ENCODE measurements around the gene LAMP1.

The LAMP1 gene

DNA sequence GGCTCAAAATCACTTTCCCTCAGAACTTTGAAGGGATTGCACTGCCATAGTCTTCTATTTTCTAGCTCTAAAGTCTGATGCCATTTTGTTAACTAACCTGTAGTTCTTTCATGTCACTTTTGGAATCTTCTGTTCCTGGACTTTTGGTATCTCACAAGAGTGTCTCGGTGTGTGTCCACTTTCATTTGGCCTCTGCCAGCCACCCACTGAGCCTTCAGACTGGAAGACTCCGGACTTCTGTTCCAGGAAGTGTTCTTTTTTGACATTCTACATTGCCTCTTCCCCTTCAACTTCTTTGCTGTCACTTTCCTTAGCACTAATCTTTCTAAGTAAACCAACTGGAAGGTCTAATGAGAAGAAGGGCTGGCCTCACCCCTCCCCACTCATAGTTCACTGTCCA lies 25.0 kb upstream of the LAMP1 start:
- TF ChIP-seq, protein P1, sequence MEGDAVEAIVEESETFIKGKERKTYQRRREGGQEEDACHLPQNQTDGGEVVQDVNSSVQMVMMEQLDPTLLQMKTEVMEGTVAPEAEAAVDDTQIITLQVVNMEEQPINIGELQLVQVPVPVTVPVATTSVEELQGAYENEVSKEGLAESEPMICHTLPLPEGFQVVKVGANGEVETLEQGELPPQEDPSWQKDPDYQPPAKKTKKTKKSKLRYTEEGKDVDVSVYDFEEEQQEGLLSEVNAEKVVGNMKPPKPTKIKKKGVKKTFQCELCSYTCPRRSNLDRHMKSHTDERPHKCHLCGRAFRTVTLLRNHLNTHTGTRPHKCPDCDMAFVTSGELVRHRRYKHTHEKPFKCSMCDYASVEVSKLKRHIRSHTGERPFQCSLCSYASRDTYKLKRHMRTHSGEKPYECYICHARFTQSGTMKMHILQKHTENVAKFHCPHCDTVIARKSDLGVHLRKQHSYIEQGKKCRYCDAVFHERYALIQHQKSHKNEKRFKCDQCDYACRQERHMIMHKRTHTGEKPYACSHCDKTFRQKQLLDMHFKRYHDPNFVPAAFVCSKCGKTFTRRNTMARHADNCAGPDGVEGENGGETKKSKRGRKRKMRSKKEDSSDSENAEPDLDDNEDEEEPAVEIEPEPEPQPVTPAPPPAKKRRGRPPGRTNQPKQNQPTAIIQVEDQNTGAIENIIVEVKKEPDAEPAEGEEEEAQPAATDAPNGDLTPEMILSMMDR (IDR thresholded peaks at IDR 0.05; ENCODE audit: borderline replicate concordance, control extremely low read depth, extremely low read depth, insufficient read depth, missing control alignments): no peak
- in situ Hi-C loops (cut with MboI; ENCODE audit: low sequenced_read_pairs, unreplicated experiment): no loop called here
- DNase-seq (ENCODE audit: low spot score): no peak

DNA sequence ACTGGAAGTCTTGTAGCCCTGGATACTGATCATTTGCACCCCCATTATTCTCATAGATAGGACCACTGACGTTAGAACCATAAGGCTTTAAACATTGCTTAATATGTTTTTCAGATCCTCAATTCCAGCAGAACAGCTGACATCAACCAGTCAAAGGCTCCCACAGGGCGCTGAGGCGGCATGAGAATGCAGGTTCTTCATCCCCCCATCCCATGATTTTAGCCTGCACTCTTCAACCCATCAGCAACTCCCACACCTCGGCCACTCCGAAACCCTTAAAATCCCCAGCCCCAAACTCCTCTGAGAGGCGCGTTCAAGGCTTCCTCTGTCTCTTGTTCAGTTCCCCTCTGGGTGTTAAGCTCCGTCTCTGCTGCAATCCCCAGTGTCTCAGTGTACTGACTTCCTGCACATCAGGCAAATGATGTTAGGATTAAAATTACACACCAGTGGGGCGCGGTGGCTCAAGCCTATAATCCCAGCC lies 24.3 kb upstream of the LAMP1 start:
- in situ Hi-C loops (cut with MboI; ENCODE audit: low sequenced_read_pairs, unreplicated experiment): no loop called here
- no peak for DNase-seq (ENCODE audit: low spot score)
- TF ChIP-seq, protein P1 (IDR thresholded peaks at IDR 0.05; ENCODE audit: borderline replicate concordance, control extremely low read depth, extremely low read depth, insufficient read depth, missing control alignments): no peak

DNA sequence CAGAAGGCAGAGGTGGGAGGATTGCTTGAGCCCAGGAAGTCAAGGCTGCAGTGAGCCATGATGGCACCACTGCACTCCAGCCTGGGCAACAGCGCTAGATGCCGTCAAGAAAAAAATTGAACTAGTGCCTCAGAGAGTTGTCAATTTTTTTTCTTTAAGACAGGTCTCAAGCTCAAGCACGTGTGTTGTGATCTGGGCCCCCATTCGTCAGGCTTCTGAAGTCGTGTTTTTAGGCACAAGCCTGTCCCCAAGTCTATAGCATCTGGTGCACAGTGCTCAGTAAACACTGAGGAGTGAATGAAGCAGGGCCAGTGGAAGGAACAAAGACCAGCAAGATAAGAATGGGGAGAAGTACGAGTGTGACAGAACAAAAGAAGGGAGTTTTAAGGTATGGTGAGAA lies 23.7 kb upstream of the LAMP1 start:
- TF ChIP-seq, protein P1 (IDR thresholded peaks at IDR 0.05; ENCODE audit: borderline replicate concordance, control extremely low read depth, extremely low read depth, insufficient read depth, missing control alignments): no peak
- DNase-seq (ENCODE audit: low spot score): no peak
- in situ Hi-C loops (cut with MboI; ENCODE audit: low sequenced_read_pairs, unreplicated experiment): no loop called here

DNA sequence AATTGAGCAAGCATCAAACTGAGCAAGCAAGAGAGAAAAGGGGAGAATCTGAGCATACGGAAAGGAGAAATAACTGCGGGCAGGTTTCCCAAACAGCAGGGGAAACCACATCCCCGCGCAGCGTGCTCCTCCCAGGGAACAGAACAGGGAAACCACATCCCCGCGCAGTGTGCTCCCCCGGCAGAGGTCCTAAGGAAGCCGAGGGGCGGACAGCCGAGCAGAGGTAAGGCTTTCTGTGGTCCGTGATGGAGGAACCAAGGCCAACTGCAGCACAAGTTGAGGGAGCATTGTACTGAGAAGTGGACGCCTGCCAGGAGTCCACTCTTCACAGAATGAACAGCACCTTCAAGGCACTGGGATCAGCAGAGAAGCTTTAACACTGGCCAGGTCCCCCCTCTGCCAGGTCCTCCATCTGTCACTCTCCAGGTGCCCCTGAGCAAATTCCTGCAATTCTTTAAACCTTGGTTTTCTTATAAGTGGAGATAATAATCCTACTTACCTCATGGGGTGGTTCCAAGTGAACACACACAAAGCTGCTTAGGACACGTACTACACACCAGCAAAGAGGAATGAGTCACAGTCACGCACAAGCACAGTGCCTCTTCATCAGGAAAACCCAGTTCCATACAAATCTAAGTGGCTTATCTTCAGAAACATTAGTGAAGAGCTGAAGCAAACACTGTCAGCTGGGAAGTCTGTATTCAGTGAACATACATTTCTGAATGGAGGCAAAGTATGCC lies 23.0 kb upstream of the LAMP1 start:
- DNase-seq (ENCODE audit: low spot score): no peak
- in situ Hi-C loops (cut with MboI; ENCODE audit: low sequenced_read_pairs, unreplicated experiment): no loop called here
- TF ChIP-seq, protein P1 (IDR thresholded peaks at IDR 0.05; ENCODE audit: borderline replicate concordance, control extremely low read depth, extremely low read depth, insufficient read depth, missing control alignments): no peak

DNA sequence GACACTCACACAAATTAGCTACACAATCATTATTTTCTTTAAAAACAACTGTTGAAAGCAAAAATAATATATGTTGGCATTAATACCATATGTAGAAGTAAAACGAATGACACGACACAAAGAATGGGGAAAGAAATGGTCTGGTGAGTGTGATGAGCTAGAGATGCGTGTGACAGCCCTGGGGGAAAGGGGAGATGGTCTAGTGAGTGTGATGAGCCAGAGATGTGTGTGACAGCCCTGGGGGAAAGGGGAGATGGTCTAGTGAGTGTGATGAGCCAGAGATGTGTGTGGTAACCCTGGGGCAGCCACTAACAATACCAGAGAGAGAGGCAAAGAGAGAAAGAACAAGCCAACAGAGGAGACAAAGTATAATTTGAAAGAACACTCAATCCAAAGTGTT lies 22.3 kb upstream of the LAMP1 start:
- DNase-seq (ENCODE audit: low spot score): no peak
- TF ChIP-seq, protein P1 (IDR thresholded peaks at IDR 0.05; ENCODE audit: borderline replicate concordance, control extremely low read depth, extremely low read depth, insufficient read depth, missing control alignments): no peak
- in situ Hi-C loops (cut with MboI; ENCODE audit: low sequenced_read_pairs, unreplicated experiment): no loop called here

DNA sequence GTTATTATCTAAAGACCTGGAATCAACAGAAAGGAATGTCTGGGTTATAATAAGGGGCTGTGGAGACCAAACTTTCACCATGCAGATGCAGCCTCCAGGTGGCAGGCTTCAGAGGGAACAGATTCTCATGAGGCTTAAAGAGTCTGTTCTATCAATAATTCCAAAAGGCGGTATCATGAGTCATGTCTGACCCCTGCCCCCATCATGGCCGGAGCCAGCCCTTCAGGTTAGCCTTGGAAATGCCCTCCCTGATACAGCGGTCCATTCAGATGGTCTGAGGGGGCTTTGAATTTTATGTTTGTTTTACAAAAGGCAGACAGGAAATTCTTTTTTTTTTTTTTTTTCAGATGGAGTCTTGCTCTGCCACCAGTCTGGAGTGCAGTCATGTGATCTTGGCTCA lies 21.7 kb upstream of the LAMP1 start:
- in situ Hi-C loops (cut with MboI; ENCODE audit: low sequenced_read_pairs, unreplicated experiment): no loop called here
- DNase-seq (ENCODE audit: low spot score): peak; percentile 40
- TF ChIP-seq, protein P1 (IDR thresholded peaks at IDR 0.05; ENCODE audit: borderline replicate concordance, control extremely low read depth, extremely low read depth, insufficient read depth, missing control alignments): peak; percentile 32

Data from GM13976 (cell line).